Measurements from ENCODE around the gene CACNA1F.

DNA sequence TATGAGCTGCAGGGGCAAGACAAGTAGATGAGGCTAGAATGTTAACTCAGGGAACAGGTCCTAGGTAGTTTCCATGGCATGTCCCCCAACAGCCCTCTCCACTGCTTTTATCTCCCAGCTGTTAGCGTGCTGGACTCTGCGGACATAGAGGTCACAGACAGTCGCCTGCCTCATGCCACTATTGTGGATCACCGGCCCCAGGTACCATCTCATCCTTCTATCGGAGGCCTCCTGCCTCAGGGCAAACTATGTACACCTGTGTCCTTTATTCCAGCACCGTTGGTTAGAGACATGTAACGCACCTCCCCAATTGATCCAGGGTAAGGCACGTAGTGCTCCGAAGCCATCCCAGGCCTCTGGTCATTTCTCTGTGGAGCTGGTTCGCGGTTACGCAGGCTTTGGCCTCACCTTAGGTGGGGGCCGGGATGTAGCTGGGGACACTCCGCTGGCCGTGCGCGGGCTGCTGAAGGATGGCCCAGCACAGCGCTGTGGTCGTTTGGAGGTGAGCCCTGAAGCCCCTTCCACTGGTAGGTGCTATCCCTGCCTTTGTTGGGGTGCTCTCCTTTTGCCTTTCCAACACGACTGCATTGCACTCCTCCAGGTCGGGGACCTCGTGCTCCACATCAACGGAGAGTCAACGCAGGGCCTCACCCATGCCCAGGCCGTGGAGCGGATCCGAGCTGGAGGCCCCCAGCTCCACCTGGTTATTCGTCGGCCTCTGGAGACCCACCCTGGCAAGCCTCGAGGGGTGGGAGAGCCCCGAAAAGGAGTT is 68.4 kb downstream of the CACNA1F start:
- TF ChIP-seq ARNTL (CRISPR knock-in tag; IDR thresholded peaks at IDR 0.05; ENCODE audit: borderline replicate concordance, low read depth) = no peak
- TF ChIP-seq, protein P1, sequence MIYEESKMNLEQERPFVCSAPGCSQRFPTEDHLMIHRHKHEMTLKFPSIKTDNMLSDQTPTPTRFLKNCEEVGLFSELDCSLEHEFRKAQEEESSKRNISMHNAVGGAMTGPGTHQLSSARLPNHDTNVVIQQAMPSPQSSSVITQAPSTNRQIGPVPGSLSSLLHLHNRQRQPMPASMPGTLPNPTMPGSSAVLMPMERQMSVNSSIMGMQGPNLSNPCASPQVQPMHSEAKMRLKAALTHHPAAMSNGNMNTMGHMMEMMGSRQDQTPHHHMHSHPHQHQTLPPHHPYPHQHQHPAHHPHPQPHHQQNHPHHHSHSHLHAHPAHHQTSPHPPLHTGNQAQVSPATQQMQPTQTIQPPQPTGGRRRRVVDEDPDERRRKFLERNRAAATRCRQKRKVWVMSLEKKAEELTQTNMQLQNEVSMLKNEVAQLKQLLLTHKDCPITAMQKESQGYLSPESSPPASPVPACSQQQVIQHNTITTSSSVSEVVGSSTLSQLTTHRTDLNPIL (CRISPR knock-in tag; IDR thresholded peaks at IDR 0.05; ENCODE audit: low read depth) = no peak
- TF ChIP-seq ESRRG (CRISPR knock-in tag; IDR thresholded peaks at IDR 0.05) = no peak
- TF ChIP-seq ZFP3 (CRISPR knock-in tag; IDR thresholded peaks at IDR 0.05) = no peak
- no peak for TF ChIP-seq ZNF70 (CRISPR knock-in tag; IDR thresholded peaks at IDR 0.05)
- TF ChIP-seq TOX (CRISPR knock-in tag; IDR thresholded peaks at IDR 0.05; ENCODE audit: borderline replicate concordance) = no peak
- TF ChIP-seq, protein P2, sequence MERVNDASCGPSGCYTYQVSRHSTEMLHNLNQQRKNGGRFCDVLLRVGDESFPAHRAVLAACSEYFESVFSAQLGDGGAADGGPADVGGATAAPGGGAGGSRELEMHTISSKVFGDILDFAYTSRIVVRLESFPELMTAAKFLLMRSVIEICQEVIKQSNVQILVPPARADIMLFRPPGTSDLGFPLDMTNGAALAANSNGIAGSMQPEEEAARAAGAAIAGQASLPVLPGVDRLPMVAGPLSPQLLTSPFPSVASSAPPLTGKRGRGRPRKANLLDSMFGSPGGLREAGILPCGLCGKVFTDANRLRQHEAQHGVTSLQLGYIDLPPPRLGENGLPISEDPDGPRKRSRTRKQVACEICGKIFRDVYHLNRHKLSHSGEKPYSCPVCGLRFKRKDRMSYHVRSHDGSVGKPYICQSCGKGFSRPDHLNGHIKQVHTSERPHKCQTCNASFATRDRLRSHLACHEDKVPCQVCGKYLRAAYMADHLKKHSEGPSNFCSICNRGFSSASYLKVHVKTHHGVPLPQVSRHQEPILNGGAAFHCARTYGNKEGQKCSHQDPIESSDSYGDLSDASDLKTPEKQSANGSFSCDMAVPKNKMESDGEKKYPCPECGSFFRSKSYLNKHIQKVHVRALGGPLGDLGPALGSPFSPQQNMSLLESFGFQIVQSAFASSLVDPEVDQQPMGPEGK (CRISPR knock-in tag; IDR thresholded peaks at IDR 0.05; ENCODE audit: borderline replicate concordance) = no peak
- no peak for TF ChIP-seq ISL1 (CRISPR knock-in tag; IDR thresholded peaks at IDR 0.05)
- TF ChIP-seq ZFP30 (CRISPR knock-in tag; IDR thresholded peaks at IDR 0.05) = no peak
- TF ChIP-seq SNAI2 (CRISPR knock-in tag; IDR thresholded peaks at IDR 0.05) = no peak
- no peak for TF ChIP-seq ZC3H10 (CRISPR knock-in tag; IDR thresholded peaks at IDR 0.05)
- TF ChIP-seq, protein P3, sequence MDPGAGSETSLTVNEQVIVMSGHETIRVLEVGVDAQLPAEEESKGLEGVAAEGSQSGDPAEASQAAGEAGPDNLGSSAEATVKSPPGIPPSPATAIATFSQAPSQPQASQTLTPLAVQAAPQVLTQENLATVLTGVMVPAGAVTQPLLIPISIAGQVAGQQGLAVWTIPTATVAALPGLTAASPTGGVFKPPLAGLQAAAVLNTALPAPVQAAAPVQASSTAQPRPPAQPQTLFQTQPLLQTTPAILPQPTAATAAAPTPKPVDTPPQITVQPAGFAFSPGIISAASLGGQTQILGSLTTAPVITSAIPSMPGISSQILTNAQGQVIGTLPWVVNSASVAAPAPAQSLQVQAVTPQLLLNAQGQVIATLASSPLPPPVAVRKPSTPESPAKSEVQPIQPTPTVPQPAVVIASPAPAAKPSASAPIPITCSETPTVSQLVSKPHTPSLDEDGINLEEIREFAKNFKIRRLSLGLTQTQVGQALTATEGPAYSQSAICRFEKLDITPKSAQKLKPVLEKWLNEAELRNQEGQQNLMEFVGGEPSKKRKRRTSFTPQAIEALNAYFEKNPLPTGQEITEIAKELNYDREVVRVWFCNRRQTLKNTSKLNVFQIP (CRISPR knock-in tag; IDR thresholded peaks at IDR 0.05; ENCODE audit: borderline replicate concordance, low read depth) = no peak

Measured in SK-N-SH treated with all-trans-retinoic acid at 6 μM for 48 hours (cell line).